LHCN-M2 (cell line): Measurements from ENCODE around the gene EEFSEC. TPM values are rescaled to one million over a fixed set of nuclear protein-coding genes. Genes with fewer than 3 reads are reported as not detected.

ENCODE experiments used
- DNase-seq: peaks from one replicate; pipeline ENCODE4 v3.0.0-alpha.2; 2012; ENCODE audit warnings: low read depth
- polyA plus RNA-seq: library from polyadenylated mRNA; unstranded; fragments of >200 nt; gene quantifications from one replicate; pipeline ENCODE4 v1.2.1, GENCODE V29; 2012; ENCODE audit warnings: missing spikeins
- total RNA-seq: library from RNA; depleted of rRNA; stranded (reverse); fragments of >200 nt; gene quantifications from 2 replicates; pipeline ENCODE4 v1.2.3, GENCODE V29; 2014; rRNA removed

EEFSEC gene
- 6.7 and 7.9 TPM in 2 replicates for total RNA-seq
- 12.2 TPM for polyA plus RNA-seq

- DNase-seq, result peak; percentile 73
Measured at GRCh38 chr3:128153156-128154041, at the start of gene EEFSEC. Gene EEFSEC (plus strand): TSS chr3:128153481. CDS start chr3:128153508, 27 bp downstream.

GRCh38 chr3:128107834-128108233, 45.4 kb upstream of the EEFSEC start:
- no peak for DNase-seq

- no peak for DNase-seq
Measured at GRCh38 chr3:128111147-128111546, 42.1 kb upstream of the EEFSEC start.

DNA sequence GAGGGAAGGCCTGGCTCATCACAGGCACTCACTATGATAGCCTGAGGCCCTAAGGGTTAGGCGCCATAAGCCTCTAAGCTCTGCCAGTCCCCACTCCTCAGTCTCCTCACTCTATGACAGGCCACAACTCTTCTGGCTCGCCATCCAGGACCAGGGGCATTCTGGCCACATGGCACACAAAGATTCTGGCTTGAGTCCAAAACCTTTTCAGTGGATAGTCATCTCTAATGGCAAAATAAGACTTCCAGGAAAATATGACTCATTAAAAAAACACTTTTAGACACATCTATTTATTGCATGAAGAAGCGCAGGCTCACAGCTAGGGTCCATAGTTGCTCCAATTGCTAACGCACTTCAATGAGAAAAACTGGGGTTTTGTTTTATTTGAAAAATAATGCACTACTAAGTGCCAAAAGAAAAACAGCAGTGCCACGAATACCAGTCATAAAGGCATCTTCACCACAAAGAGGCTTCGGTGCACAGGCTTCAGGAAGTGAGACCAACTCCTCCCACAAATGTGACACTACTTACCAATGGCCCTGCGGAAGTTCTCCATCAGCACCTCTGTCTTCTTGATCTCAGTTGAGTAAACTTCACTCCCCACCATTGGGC, 40.8 kb upstream of the EEFSEC start:
- peak; percentile 95 for DNase-seq

DNA sequence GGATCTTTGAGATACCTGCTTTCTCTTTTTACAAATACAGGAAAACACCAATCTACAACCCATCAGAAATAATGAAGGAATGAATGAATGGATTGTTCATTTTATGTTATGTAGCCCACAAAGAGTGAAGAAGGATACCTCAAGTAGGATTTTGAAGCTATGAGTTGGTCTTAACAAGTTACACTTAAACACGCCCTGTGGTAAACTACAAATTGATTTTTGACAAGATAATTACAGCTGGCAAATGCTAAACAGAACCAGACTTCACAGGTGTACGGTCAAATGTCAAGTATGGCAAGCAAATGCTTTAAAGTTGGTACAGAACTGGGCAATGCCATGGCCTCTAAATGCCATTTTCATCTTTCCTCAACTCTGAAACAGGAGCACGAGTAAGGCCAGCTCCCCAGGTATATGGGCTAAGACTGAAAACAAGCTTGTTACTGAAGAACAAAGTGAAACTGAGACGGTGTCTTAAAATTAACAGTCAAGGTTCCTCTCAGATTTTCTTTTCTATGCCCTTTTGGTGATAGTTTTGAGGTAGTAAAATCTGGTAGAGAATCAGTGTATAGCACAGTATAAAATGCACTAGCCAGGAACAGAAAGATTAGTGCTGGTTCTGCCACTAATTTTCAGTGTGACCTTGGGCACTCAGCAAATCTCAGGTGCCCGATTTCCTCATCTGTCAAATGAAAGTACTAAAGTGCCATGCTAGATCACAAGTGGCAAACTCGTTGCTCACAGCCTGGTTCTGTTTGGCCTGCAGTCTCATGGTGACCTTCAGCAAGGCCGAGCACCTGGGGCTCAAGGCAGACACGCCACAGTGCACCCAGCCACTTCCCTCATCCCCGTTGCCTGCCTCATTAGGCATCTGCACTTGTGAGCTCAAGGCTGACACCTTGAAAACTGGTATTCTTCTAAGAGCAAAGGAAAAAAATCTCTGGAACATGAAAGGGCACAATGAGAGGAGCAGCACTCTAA, 39.2 kb upstream of the EEFSEC start:
- DNase-seq, result no peak

- no peak for DNase-seq
Measured at GRCh38 chr3:128122013-128122412, 31.3 kb upstream of the EEFSEC start.

DNA sequence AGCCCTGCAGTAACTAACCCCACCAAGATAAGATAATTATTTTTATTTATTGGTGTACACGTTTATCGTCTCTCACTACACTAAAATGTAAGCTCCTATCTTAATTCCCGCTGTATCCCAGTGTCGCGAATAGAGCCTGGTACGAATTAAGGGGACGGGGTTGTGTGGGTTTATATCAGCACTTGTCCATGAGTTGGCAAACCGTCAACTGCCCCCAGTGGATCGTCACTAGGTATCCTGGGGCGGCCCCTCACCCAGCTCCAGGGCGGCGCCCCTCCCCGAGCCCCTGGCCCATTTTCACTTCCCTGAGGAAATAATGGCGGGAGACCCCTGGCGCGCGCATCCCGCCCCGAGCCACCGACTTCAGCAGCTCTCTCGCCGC, 30.1 kb upstream of the EEFSEC start:
- DNase-seq, result no peak

GRCh38 chr3:128123538-128124368, 29.5 kb upstream of the EEFSEC start, which contains the start of gene RUVBL1:
Gene RUVBL1 (minus strand): TSS chr3:128123812. CDS start chr3:128123724, 88 bp downstream.
- peak; percentile 98 for DNase-seq

- DNase-seq, result no peak
Measured at GRCh38 chr3:128127236-128127635, 26.0 kb upstream of the EEFSEC start.

- DNase-seq, result no peak
Measured at GRCh38 chr3:128128251-128128650, 25.0 kb upstream of the EEFSEC start.

DNA sequence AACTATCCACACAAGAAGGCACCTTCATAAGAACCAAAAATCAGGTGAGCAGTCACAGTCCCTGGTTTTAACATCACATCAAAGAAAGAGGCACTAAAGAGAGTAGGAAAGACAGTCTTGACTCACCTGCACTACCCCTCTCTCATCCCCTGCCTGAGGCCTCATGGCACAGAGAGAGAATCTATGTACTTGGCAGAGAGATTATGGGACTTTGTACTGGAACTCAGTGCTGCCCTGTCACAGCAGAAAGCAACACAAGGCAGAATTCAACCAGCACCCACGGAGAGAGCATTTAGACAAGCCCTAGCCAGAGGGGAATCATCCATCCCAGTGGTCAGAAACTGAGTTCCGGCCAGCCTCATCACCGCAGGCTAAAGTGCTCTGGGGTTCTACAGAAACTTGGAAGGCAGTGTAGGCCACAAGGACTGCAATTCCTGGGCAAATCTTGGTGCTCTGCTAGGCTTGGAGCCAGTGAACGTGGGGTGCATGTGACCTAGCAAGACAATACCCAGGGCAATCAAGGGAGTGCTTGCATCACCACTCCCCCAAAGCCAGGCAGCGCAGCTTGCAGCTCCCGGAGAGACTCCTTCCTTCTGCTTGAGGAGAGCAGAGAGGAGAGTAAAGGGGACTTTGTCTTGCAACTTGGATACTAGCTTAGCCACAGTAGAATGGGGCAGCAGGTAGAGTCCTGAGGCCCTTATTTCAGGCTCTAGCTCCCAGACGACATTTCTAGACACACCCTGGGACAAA, 21.2 kb upstream of the EEFSEC start:
- no peak for DNase-seq

- DNase-seq, result peak; percentile 43
Measured at GRCh38 chr3:128133273-128133883, 19.9 kb upstream of the EEFSEC start.

DNA sequence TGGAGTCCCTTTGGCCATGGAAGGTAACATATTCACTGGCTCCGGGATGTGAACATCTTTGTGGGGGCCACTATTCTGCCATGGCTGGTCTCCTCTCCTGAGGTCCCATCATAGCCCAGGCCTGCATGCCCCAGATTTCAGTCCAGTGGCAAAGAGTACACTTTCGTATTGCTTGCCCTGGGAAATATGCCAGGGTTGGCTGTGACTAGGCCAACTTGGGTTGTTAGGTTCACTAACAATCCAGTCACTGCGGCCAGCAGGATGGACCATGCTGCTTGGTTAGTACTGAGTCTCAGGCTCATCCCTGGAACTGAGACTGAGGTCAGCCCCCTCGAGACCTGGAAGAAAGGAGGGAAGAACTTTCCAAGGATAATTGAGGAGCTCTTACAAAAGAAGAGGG, 9.8 kb upstream of the EEFSEC start:
- no peak for DNase-seq

DNA sequence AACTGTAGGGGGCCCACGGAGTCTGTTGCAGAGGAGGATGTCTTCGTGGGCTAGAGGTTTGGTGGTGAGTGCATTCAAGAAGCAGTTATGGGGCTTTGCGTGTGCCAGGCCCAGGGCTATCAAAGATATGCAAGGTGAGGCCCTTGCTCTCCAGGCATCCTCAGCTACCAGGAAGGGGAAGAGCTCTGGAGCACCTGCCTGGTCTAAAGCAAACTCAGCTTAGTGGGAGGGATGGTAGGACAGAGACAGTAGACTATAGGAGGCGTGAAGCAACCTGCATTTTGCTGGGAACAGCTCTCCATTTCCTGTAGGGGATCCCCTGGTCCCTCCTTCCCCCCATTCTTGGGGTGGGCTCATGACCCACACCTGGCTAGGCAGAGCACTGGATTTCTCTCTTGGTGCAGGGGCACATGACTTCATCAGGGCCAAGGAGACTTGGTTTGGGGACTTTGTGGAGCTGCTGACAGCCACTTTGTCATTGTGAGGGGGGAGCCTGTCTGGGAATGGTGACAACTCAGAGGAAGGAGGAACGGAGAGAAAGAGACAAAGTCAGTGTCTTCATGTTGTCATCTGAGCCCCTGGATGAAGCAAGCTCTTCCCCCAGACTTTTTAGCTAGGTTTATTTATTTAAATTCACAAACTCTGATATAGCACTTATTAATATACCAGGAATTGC, 8.6 kb upstream of the EEFSEC start:
- DNase-seq, result no peak

GRCh38 chr3:128145279-128145678, 8.0 kb upstream of the EEFSEC start:
- DNase-seq, result no peak

DNA sequence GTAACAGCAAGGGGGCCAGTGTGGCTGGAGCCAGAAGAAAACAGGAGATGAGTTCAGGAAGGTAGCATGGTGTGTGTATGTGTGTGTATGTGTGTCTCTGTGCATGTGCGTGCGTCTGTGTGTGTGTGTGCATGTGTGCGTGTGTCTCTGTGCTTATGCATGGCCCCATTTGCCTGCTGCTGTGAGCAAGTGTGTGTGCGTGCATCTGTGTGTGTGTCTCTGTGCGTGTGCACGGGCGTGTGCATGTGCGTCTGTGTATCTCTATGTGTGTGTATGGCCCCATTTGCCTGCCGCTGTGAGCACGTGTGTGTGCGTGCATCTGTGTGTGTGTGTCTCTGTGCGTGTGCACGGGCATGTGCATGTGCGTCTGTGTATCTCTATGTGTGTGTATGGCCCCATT, 7.1 kb upstream of the EEFSEC start:
- no peak for DNase-seq

GRCh38 chr3:128149650-128150049, 3.6 kb upstream of the EEFSEC start:
- no peak for DNase-seq

DNA sequence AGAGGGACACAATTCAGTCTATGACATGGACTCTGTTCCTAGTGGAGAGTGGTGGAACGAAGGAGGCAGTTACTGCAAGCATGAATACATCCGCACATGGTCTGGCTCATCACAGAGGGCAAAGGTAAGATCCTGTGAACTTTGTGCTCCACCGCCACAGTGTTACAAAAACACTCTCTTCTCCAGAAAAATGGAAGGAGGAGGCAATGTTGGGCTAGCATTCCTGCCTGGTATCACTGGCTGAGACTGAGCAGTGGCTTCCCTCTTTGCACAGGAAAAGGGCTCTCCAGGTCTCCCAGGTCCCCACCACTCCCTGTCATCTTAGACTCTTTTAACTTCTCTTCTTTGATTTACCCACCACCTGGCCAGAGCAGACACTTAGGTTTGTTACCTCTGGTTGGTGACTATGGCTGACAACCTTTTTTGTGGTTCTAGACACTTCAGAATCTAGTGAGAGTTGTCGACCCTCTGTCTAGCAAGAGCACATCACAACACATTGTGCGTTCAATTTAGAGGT, 1.5 kb upstream of the EEFSEC start:
- DNase-seq, result no peak
